OCI-LY1 (cell line): ENCODE measurements around the gene VWA2.

ENCODE experiments used
- H2AFZ ChIP-seq: fragments of 200-600 bp; sonication (generic), shearing (Covaris generic); 2 replicates; pipeline ENCODE4 v1.6.0; 2014; ENCODE audit warnings: antibody characterized with exemption, mild to moderate bottlenecking, low read length
- H3F3A ChIP-seq: fragments of 200-600 bp; sonication (generic), shearing (Covaris generic); 2 replicates; pipeline ENCODE4 v1.6.0; 2014; ENCODE audit warnings: mild to moderate bottlenecking, antibody characterized with exemption, low read length, moderate library complexity; ENCODE audit not compliant: insufficient read depth
- H3K27ac ChIP-seq: fragments of 200-600 bp; sonication (generic); 2 replicates; pipeline ENCODE4 v1.5.1; 2014; ENCODE audit warnings: low read length, mixed run types, mild to moderate bottlenecking, low read depth; ENCODE audit not compliant: poor library complexity, severe bottlenecking
- H3K27me3 ChIP-seq: fragments of 200-600 bp; sonication (generic); 2 replicates; pipeline ENCODE4 v1.6.0; 2014; ENCODE audit warnings: antibody characterized with exemption, mild to moderate bottlenecking, low read length, moderate library complexity; ENCODE audit not compliant: insufficient read depth
- H3K36me3 ChIP-seq: fragments of 200-600 bp; sonication (generic); 2 replicates; pipeline ENCODE4 v1.6.1; 2014; ENCODE audit warnings: mild to moderate bottlenecking, antibody characterized with exemption, low read length, moderate library complexity, mixed read lengths; ENCODE audit not compliant: insufficient read depth
- H3K4me1 ChIP-seq: fragments of 200-600 bp; sonication (generic); 2 replicates; pipeline ENCODE4 v1.5.1; 2014; ENCODE audit warnings: mild to moderate bottlenecking, low read length, moderate library complexity; ENCODE audit not compliant: insufficient read depth, severe bottlenecking
- H3K4me2 ChIP-seq: fragments of 200-600 bp; sonication (generic), shearing (Covaris generic); 2 replicates; pipeline ENCODE4 v1.6.1; 2014; ENCODE audit warnings: low read length
- H3K4me3 ChIP-seq: fragments of 200-600 bp; sonication (generic); 2 replicates; pipeline ENCODE4 v1.5.1; 2014; ENCODE audit warnings: low read length, low read depth, mild to moderate bottlenecking, mixed read lengths; ENCODE audit not compliant: poor library complexity, severe bottlenecking
- H3K79me2 ChIP-seq: fragments of 200-600 bp; shearing (Covaris generic); 2 replicates; pipeline ENCODE4 v1.6.1; 2016; ENCODE audit warnings: mixed run types, low read length, mixed read lengths; ENCODE audit not compliant: insufficient read depth
- H3K9ac ChIP-seq: fragments of 200-600 bp; sonication (generic), shearing (Covaris generic); 2 replicates; pipeline ENCODE4 v1.6.1; 2014; ENCODE audit warnings: mild to moderate bottlenecking, low read length, mixed read lengths
- H3K9me2 ChIP-seq: fragments of 200-600 bp; sonication (generic), shearing (Covaris generic); 2 replicates; pipeline ENCODE4 v1.6.1; 2014; ENCODE audit warnings: low read depth, mild to moderate bottlenecking, low read length, mixed read lengths
- H3K9me3 ChIP-seq: fragments of 200-600 bp; shearing (Covaris generic); 2 replicates; pipeline ENCODE4 v1.6.1; 2014; ENCODE audit warnings: low read length, mixed read lengths
- H4K20me1 ChIP-seq: fragments of 200-600 bp; sonication (generic), shearing (Covaris generic); 2 replicates; pipeline ENCODE4 v1.6.0; 2016; ENCODE audit warnings: mild to moderate bottlenecking, low read length; ENCODE audit not compliant: insufficient read depth
- CTCF ChIP-seq: fragments of 200-600 bp; sonication (generic), shearing (Covaris generic); IDR thresholded peaks from 2 replicates; pipeline ENCODE4 v1.5.1; 2017; ENCODE audit warnings: mild to moderate bottlenecking, antibody characterized with exemption, low read length, moderate library complexity, mixed read lengths
- EZH2 ChIP-seq: fragments of 200-600 bp; sonication (generic), shearing (Covaris generic); IDR thresholded peaks from 2 replicates; pipeline ENCODE4 v1.8.0; 2017; ENCODE audit warnings: borderline replicate concordance, mixed run types, mild to moderate bottlenecking, antibody characterized with exemption, low read length, moderate library complexity, mixed read lengths

Gene VWA2

GRCh38 chr10:114234132-114234531 lies 4.9 kb upstream of the VWA2 start:
- TF ChIP-seq EZH2, result no peak
- no peak for TF ChIP-seq CTCF
- Histone ChIP-seq H3K27ac (no peak overlapping the region), H3K79me2 (no peaks in the 10 kb centered on the region), H3K4me1 (no peaks in the 10 kb centered on the region), H3K9ac (no peak overlapping the region), H3K4me2 (no peak overlapping the region), H2AFZ (no peak overlapping the region), H3K9me3 (no peaks in the 10 kb centered on the region), H3K9me2 (no peaks in the 10 kb centered on the region), H3K27me3 (no peaks in the 10 kb centered on the region), H3K4me3 (no peak overlapping the region), H4K20me1 (no peaks in the 10 kb centered on the region), H3K36me3 (no peaks in the 10 kb centered on the region), H3F3A (no peaks in the 10 kb centered on the region)

GRCh38 chr10:114239994-114240345 lies 916 bp downstream of the VWA2 start:
- H3K27me3 ChIP-seq, result no peaks in the 10 kb centered on the region
- H3K36me3 ChIP-seq, result no peaks in the 10 kb centered on the region
- H3K4me1 ChIP-seq, result no peaks in the 10 kb centered on the region
- H3K27ac ChIP-seq, result no peak overlapping the region
- H3K4me3 ChIP-seq, result no peak overlapping the region
- H3K9me2 ChIP-seq, result no peaks in the 10 kb centered on the region
- no peaks in the 10 kb centered on the region for H3F3A ChIP-seq
- no peak for TF ChIP-seq EZH2
- no peak for TF ChIP-seq CTCF
- no peak overlapping the region for H3K4me2 ChIP-seq
- no peaks in the 10 kb centered on the region for H3K9me3 ChIP-seq
- no peaks in the 10 kb centered on the region for H3K79me2 ChIP-seq
- no peak overlapping the region for H2AFZ ChIP-seq
- H3K9ac ChIP-seq, result no peak overlapping the region
- no peaks in the 10 kb centered on the region for H4K20me1 ChIP-seq

GRCh38 chr10:114242235-114242634 lies 3.2 kb downstream of the VWA2 start:
- H2AFZ ChIP-seq, result no peak overlapping the region
- TF ChIP-seq CTCF, result no peak
- TF ChIP-seq EZH2, result no peak
- H3K79me2 ChIP-seq, result no peaks in the 10 kb centered on the region
- H4K20me1 ChIP-seq, result no peaks in the 10 kb centered on the region
- H3K36me3 ChIP-seq, result no peaks in the 10 kb centered on the region
- H3K27ac ChIP-seq, result no peak overlapping the region
- H3K4me1 ChIP-seq, result no peaks in the 10 kb centered on the region
- no peak overlapping the region for H3K4me2 ChIP-seq
- no peaks in the 10 kb centered on the region for H3K9me3 ChIP-seq
- H3K9ac ChIP-seq, result no peak overlapping the region
- no peaks in the 10 kb centered on the region for H3K27me3 ChIP-seq
- H3F3A ChIP-seq, result no peaks in the 10 kb centered on the region
- no peaks in the 10 kb centered on the region for H3K9me2 ChIP-seq
- H3K4me3 ChIP-seq, result no peak overlapping the region
